HepG2 (cell line): ENCODE data around the gene HOXA9. TPM values are rescaled to one million over a fixed set of nuclear protein-coding genes. Genes with fewer than 3 reads are reported as not detected.

Experiments used
- ADNP ChIP-seq: sonication (generic); formaldehyde crosslinking; IDR thresholded peaks from 2 replicates; pipeline ENCODE4 v1.4.0; 2020; ENCODE audit warnings: missing genetic modification reagents
- AGO2 ChIP-seq: fragments of 200-400 bp; formaldehyde crosslinking; optimal IDR thresholded peaks from 2 replicates; pipeline ENCODE3; 2017; ENCODE audit warnings: mild to moderate bottlenecking, low read depth, low read length, moderate library complexity
- EEA1 ChIP-seq: sonication (generic); formaldehyde crosslinking; IDR thresholded peaks from 2 replicates; pipeline ENCODE4 v1.5.1; 2020; ENCODE audit warnings: mild to moderate bottlenecking, missing genetic modification reagents, borderline replicate concordance
- HOXA7 ChIP-seq: sonication (generic); formaldehyde crosslinking; IDR thresholded peaks from 2 replicates; pipeline ENCODE4 v1.8.1; 2022; ENCODE audit warnings: mild to moderate bottlenecking, missing genetic modification reagents, moderate library complexity
- MLLT10 ChIP-seq: sonication (generic); formaldehyde crosslinking; IDR thresholded peaks from 2 replicates; pipeline ENCODE4 v1.4.0; 2020; ENCODE audit warnings: missing genetic modification reagents
- NCOA5 ChIP-seq: sonication (generic); formaldehyde crosslinking; IDR thresholded peaks from 2 replicates; pipeline ENCODE4 v1.4.0; 2020; ENCODE audit warnings: missing genetic modification reagents
- PHB2 ChIP-seq: fragments of 450-650 bp; IDR thresholded peaks from 2 replicates; pipeline ENCODE4 v1.6.1; 2018; ENCODE audit not compliant: partially characterized antibody
- RAD51 ChIP-seq: fragments of 450-650 bp; IDR thresholded peaks from 2 replicates; pipeline ENCODE4 v1.6.1; 2016; ENCODE audit warnings: borderline replicate concordance
- RBAK ChIP-seq: sonication (generic); formaldehyde crosslinking; IDR thresholded peaks from 2 replicates; pipeline ENCODE4 v1.5.1; 2020; ENCODE audit warnings: mild to moderate bottlenecking, missing genetic modification reagents
- RNF2 ChIP-seq: fragments of 450-650 bp; conservative IDR thresholded peaks from 2 replicates; pipeline ENCODE4 v1.6.1; 2016; ENCODE audit warnings: low read depth
- SCMH1 ChIP-seq: sonication (generic); formaldehyde crosslinking; IDR thresholded peaks from 2 replicates; pipeline ENCODE4 v1.9.0; 2021; ENCODE audit warnings: missing genetic modification reagents, mild to moderate bottlenecking, borderline replicate concordance
- TOE1 ChIP-seq: sonication (generic); formaldehyde crosslinking; IDR thresholded peaks from 2 replicates; pipeline ENCODE4 v1.4.0; 2020; ENCODE audit warnings: mild to moderate bottlenecking, missing genetic modification reagents
- ZBTB37 ChIP-seq: sonication (generic); formaldehyde crosslinking; IDR thresholded peaks from 2 replicates; pipeline ENCODE4 v1.4.0; 2020; ENCODE audit warnings: mild to moderate bottlenecking, missing genetic modification reagents
- ZFP41 ChIP-seq: sonication (generic); formaldehyde crosslinking; IDR thresholded peaks from 2 replicates; pipeline ENCODE4 v1.4.0; 2020; ENCODE audit warnings: mild to moderate bottlenecking, missing genetic modification reagents, borderline replicate concordance
- ZKSCAN1 ChIP-seq: fragments of 150-350 bp; IDR thresholded peaks from 2 replicates; pipeline ENCODE4 v1.6.1; 2014; ENCODE audit warnings: low read length
- ZNF263 ChIP-seq: sonication (generic); formaldehyde crosslinking; IDR thresholded peaks from 2 replicates; pipeline ENCODE4 v1.4.0; 2020; ENCODE audit warnings: missing genetic modification reagents
- ZNF276 ChIP-seq: sonication (generic); formaldehyde crosslinking; IDR thresholded peaks from 2 replicates; pipeline ENCODE4 v1.4.0; 2020; ENCODE audit warnings: mild to moderate bottlenecking, low read depth, missing genetic modification reagents
- ZNF761 ChIP-seq: sonication (generic); formaldehyde crosslinking; conservative IDR thresholded peaks from 2 replicates; pipeline ENCODE4 v1.4.0; 2020; ENCODE audit warnings: mild to moderate bottlenecking, missing genetic modification reagents
- ZNF879 ChIP-seq: sonication (generic); formaldehyde crosslinking; IDR thresholded peaks from 2 replicates; pipeline ENCODE4 v1.8.1; 2023; ENCODE audit warnings: missing genetic modification reagents
- ZZZ3 ChIP-seq: sonication (generic); formaldehyde crosslinking; IDR thresholded peaks from 2 replicates; pipeline ENCODE4 v1.4.0; 2020; ENCODE audit warnings: missing genetic modification reagents, mild to moderate bottlenecking, borderline replicate concordance
- polyA plus RNA-seq, 8 experiments: library from polyadenylated mRNA; depleted of rRNA in 3 of 8; stranded (reverse) in 7 of 8; unstranded in 1 of 8; fragments of >200 nt; fragmentation: Illumina TruSeq in 4 of 8; extraction: Trizol in 4 of 8; gene quantifications; 2 replicates each; pipeline versions ENCODE4 v1.2.1 to v1.2.3, GENCODE V29; 2011 to 2016; ENCODE audit warnings: low read depth in 4 of 8, missing spikeins in 1 of 8, mixed read lengths in 1 of 8; ENCODE audit not compliant: insufficient read depth in 1 of 8
- total RNA-seq, 5 experiments: library from RNA; depleted of rRNA; stranded (reverse); fragments of >200 nt; fragmentation: Illumina TruSeq; extraction: Trizol; gene quantifications; 2 replicates each; pipeline ENCODE4 v1.2.3, GENCODE V29; 2016; ENCODE audit warnings: low read depth in 1 of 5
- TF ChIP-seq, protein P1 (sequence below): sonication (generic); formaldehyde crosslinking; IDR thresholded peaks from 2 replicates; pipeline ENCODE4 v1.5.0; 2020; ENCODE audit warnings: missing genetic modification reagents, mild to moderate bottlenecking, borderline replicate concordance
- TF ChIP-seq, protein P2 (sequence below): sonication (generic); formaldehyde crosslinking; IDR thresholded peaks from 2 replicates; pipeline ENCODE4 v1.9.0; 2022; ENCODE audit warnings: missing genetic modification reagents, mild to moderate bottlenecking, borderline replicate concordance
- TF ChIP-seq, protein P3 (sequence below): sonication (generic); formaldehyde crosslinking; IDR thresholded peaks from 2 replicates; pipeline ENCODE4 v1.4.0; 2020; ENCODE audit warnings: missing genetic modification reagents

The HOXA9 gene
- total and polyA plus RNA-seq, 2 of the 13 experiments (the other 11 are each of a cell fraction or from before 2014, with no cell fraction given): not detected

DNA sequence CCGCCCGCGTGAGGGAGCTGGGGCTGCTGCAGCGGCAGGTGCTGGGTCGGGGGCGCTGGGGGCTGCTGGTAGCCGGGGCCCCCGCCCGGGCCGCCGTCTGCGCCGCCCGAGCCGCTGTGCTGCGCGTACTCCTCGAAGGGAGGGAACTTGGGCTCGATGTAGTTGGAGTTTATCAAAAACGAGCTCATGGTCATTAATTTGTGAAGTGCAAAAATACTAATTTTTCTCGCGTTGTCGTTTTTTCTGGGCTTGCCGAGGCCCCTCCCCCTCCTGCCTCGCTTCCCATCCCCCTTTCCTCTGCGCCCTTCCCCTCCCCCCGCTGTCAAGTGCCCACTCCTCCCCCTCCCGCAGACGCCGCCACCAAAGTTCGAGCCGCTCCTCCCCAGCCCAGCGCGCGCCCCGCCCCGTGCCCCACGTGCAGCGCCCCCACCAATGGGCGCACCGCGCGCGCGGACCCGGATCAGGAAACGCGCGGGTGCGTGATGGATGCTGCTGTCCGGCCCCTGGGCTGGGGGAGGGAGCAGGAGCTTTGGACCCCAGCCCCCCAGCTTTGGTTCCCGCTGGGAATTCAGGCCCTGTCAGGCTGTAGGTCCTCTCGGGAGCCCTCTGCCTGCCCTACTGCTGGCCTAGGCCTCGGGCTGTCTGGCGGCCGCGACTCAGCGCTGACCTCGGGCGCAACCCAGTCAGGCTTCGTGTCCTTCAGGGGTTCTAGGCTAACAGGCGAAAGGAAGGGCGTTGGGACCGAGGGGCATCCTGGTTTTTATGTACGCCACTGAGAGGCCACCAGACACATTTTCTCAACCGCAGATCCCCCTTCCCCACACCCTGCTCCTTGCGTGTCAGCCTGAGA lies 34.6 kb downstream of the HOXA9 start, which contains the start of gene HOXA4 (continued):
- TF ChIP-seq, protein P1, sequence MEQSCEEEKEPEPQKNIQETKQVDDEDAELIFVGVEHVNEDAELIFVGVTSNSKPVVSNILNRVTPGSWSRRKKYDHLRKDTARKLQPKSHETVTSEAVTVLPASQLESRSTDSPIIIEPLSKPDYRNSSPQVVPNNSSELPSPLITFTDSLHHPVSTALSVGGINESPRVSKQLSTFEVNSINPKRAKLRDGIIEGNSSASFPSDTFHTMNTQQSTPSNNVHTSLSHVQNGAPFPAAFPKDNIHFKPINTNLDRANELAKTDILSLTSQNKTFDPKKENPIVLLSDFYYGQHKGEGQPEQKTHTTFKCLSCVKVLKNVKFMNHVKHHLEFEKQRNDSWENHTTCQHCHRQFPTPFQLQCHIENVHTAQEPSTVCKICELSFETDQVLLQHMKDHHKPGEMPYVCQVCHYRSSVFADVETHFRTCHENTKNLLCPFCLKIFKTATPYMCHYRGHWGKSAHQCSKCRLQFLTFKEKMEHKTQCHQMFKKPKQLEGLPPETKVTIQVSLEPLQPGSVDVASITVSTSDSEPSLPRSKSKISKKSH: peak; percentile 90
- TF ChIP-seq RBAK (no peak), ZKSCAN1 (no peak), ZFP41 (CRISPR knock-in tag) (no peak), RNF2 (no peak; the same call in 1 of the 2 replicates), HOXA7 (CRISPR knock-in tag) (no peak), PHB2 (no peak), ZNF276 (CRISPR knock-in tag) (peak; percentile 32; the same call in 1 of the 2 replicates), SCMH1 (CRISPR knock-in tag) (no peak), EEA1 (CRISPR knock-in tag) (no peak), ZNF879 (no peak), ZNF761 (no peak), ADNP (no peak), NCOA5 (no peak), AGO2 (peak; percentile 73), MLLT10 (CRISPR knock-in tag) (no peak), TOE1 (no peak), ZNF263 (CRISPR knock-in tag) (0 out of 2 replicates have a peak, but pooled peaks have one; percentile 15), ZBTB37 (no peak), RAD51 (peak; percentile 81), ZZZ3 (no peak)
- TF ChIP-seq, protein P2, sequence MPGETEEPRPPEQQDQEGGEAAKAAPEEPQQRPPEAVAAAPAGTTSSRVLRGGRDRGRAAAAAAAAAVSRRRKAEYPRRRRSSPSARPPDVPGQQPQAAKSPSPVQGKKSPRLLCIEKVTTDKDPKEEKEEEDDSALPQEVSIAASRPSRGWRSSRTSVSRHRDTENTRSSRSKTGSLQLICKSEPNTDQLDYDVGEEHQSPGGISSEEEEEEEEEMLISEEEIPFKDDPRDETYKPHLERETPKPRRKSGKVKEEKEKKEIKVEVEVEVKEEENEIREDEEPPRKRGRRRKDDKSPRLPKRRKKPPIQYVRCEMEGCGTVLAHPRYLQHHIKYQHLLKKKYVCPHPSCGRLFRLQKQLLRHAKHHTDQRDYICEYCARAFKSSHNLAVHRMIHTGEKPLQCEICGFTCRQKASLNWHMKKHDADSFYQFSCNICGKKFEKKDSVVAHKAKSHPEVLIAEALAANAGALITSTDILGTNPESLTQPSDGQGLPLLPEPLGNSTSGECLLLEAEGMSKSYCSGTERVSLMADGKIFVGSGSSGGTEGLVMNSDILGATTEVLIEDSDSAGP (CRISPR knock-in tag): peak; percentile 64; the same call in 1 of the 2 replicates
- TF ChIP-seq, protein P3, sequence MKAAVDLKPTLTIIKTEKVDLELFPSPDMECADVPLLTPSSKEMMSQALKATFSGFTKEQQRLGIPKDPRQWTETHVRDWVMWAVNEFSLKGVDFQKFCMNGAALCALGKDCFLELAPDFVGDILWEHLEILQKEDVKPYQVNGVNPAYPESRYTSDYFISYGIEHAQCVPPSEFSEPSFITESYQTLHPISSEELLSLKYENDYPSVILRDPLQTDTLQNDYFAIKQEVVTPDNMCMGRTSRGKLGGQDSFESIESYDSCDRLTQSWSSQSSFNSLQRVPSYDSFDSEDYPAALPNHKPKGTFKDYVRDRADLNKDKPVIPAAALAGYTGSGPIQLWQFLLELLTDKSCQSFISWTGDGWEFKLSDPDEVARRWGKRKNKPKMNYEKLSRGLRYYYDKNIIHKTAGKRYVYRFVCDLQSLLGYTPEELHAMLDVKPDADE (CRISPR knock-in tag): no peak
